HFFc6 (cell line): ENCODE results near the gene TLE4. TPM values are rescaled to one million over a fixed set of nuclear protein-coding genes. Genes with fewer than 3 reads are reported as not detected.

Experiments
- DNase-seq: peaks from one replicate; pipeline ENCODE4 v3.0.0-alpha.2; 2018
- H3K27ac Mint-ChIP-seq: 2 replicates; pipeline ENCODE4 v1.8.0; 2020; ENCODE audit warnings: mild to moderate bottlenecking, mixed read lengths
- H3K27me3 Mint-ChIP-seq: 2 replicates; pipeline ENCODE4 v1.8.0; 2021; ENCODE audit warnings: mild to moderate bottlenecking, moderate library complexity, mixed read lengths; ENCODE audit not compliant: insufficient read depth
- H3K36me3 Mint-ChIP-seq: 2 replicates; pipeline ENCODE4 v1.8.0; 2021; ENCODE audit warnings: low read depth, mixed read lengths
- H3K4me1 Mint-ChIP-seq: 2 replicates; pipeline ENCODE4 v1.8.0; 2020; ENCODE audit warnings: low read depth, mixed read lengths
- H3K4me3 Mint-ChIP-seq: 2 replicates; pipeline ENCODE4 v1.8.0; 2020; ENCODE audit warnings: mild to moderate bottlenecking, moderate library complexity, mixed read lengths
- H3K9me3 Mint-ChIP-seq: 2 replicates; pipeline ENCODE4 v1.8.0; 2020; ENCODE audit warnings: mild to moderate bottlenecking, mixed read lengths
- total RNA-seq, 6 experiments: library from RNA; stranded (reverse); fragmentation: NEBNext Ultra II Directional; extraction: Animal tissue kit (Norgen Biotek cat#: 25700); gene quantifications; 2 replicates in 1 of 6; 3 replicates in 5 of 6; pipeline ENCODE4 v1.2.3, GENCODE V29; 2021
- TF ChIP-seq, protein P1 (sequence below): fragments of 200-600 bp; sonication (generic); IDR thresholded peaks from 2 replicates; pipeline ENCODE4 v1.5.0; 2021; ENCODE audit warnings: antibody characterized with exemption, mild to moderate bottlenecking

The TLE4 gene
- total RNA-seq, 6 experiments from 2014 or later: 126 to 186 (median 139) TPM

DNA sequence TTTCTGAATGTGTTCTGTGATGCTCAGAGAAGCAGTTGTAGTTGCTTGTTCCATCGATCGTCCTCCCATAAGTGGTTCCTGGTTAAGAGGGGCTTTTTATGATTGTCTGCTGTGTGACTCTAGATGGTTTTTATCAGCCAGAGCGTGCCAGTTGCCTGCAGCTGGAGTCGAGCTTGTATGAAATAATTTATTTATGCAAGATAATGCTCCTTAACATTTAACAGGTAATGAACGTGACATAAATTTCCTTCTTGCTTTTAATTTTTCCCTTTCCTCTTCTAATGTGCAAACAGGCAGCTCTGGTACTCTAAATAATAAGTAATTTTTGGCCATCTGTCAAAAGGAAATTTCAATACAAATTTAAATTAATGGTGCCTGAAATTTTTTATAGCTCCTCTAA is 84.4 kb downstream of the TLE4 start:
- Mint-ChIP-seq H3K36me3 (peaks cover 73% of the 10 kb centered on the region), H3K27ac (peak overlapping the region; percentile 26; the same call in 1 of the 2 replicates), H3K9me3 (no peaks in the 10 kb centered on the region), H3K27me3 (no peaks in the 10 kb centered on the region; the same call in none of the 2 replicates), H3K4me1 (peaks cover 78% of the 10 kb centered on the region), H3K4me3 (no peak overlapping the region)
- no peak for DNase-seq
- TF ChIP-seq, protein P1, sequence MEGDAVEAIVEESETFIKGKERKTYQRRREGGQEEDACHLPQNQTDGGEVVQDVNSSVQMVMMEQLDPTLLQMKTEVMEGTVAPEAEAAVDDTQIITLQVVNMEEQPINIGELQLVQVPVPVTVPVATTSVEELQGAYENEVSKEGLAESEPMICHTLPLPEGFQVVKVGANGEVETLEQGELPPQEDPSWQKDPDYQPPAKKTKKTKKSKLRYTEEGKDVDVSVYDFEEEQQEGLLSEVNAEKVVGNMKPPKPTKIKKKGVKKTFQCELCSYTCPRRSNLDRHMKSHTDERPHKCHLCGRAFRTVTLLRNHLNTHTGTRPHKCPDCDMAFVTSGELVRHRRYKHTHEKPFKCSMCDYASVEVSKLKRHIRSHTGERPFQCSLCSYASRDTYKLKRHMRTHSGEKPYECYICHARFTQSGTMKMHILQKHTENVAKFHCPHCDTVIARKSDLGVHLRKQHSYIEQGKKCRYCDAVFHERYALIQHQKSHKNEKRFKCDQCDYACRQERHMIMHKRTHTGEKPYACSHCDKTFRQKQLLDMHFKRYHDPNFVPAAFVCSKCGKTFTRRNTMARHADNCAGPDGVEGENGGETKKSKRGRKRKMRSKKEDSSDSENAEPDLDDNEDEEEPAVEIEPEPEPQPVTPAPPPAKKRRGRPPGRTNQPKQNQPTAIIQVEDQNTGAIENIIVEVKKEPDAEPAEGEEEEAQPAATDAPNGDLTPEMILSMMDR: no peak

DNA sequence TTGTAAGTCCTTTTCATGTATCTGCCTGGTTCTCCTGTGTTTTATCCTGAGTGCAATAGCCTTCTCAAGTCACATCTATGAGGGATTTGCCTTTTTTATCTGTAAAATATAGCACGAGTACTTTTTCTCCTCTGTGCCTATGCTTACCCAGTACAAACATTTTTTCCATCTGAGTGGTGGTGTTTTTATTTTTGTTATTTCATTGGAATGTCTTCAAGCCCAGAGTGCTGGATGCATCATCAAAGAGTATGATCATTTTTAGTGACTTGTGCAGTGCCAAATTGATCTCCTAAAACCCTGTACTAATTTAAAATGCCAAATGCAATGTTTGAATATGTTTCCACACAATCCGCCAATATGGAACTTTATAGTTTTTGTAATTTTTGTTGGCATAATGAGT is 86.1 kb downstream of the TLE4 start:
- Mint-ChIP-seq H3K27me3 (no peaks in the 10 kb centered on the region; the same call in 1 of the 2 replicates), H3K36me3 (peaks cover 73% of the 10 kb centered on the region), H3K4me1 (peaks cover 81% of the 10 kb centered on the region), H3K27ac (peak overlapping the region; percentile 38), H3K4me3 (no peak overlapping the region; the same call in 1 of the 2 replicates), H3K9me3 (no peaks in the 10 kb centered on the region)
- TF ChIP-seq, protein P1: no peak
- no peak for DNase-seq

GRCh38 chr9:79658926-79659325 is 87.2 kb downstream of the TLE4 start:
- no peaks in the 10 kb centered on the region; the same call in 1 of the 2 replicates for H3K27me3 Mint-ChIP-seq

DNA sequence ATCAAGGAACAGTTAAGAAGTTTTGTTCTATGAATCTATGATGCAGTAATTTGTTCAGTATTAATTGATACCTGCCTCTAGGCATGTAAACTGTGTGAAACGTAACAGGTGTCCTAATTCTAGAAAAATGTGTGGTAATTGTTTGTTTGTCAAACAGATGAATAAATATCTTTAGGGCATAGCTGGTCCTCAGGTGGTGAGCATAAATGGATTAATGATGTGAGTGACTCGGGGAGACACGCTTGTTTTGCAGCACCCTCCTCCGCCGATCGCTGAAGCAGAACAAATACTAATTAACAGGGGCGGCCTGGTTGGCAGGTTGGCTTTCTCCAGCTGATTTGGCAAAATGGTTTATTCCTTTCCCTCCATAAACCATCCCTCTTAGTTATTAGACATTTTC is 88.8 kb downstream of the TLE4 start:
- H3K9me3 Mint-ChIP-seq: no peaks in the 10 kb centered on the region
- H3K27ac Mint-ChIP-seq: no peak overlapping the region
- peaks cover 62% of the 10 kb centered on the region for H3K36me3 Mint-ChIP-seq
- no peak overlapping the region for H3K4me3 Mint-ChIP-seq
- TF ChIP-seq, protein P1: no peak
- peaks cover 89% of the 10 kb centered on the region for H3K4me1 Mint-ChIP-seq
- no peak for DNase-seq
- H3K27me3 Mint-ChIP-seq: no peaks in the 10 kb centered on the region; the same call in 1 of the 2 replicates

More at GRCh38 chr9:79658926-79659325, 87.2 kb downstream of the TLE4 start:
- TF ChIP-seq, protein P1: no peak
- Mint-ChIP-seq H3K9me3 (no peaks in the 10 kb centered on the region), H3K36me3 (peaks cover 63% of the 10 kb centered on the region), H3K4me3 (no peak overlapping the region), H3K4me1 (peaks cover 81% of the 10 kb centered on the region), H3K27ac (0 out of 2 replicates have a peak overlapping the region, but pooled peaks have one; percentile 38)
- DNase-seq: no peak

GRCh38 chr9:79661279-79661678 is 89.5 kb downstream of the TLE4 start:
- Mint-ChIP-seq H3K4me1 (peaks cover 89% of the 10 kb centered on the region), H3K4me3 (no peak overlapping the region), H3K27ac (peak overlapping the region; percentile 76), H3K27me3 (peaks cover 4% of the 10 kb centered on the region; the same call in 1 of the 2 replicates), H3K36me3 (peaks cover 61% of the 10 kb centered on the region), H3K9me3 (no peaks in the 10 kb centered on the region)
- no peak for DNase-seq
- TF ChIP-seq, protein P1: no peak
